Astrocyte of the hippocampus (primary cell): ENCODE data around the gene PYGO2.

Source experiments
- DNase-seq: peaks from one replicate; pipeline ENCODE4 v3.0.0; 2011; ENCODE audit warnings: low read depth, low spot score

Gene PYGO2

GRCh38 chr1:154961207-154962155, at the start of gene PYGO2:
Gene PYGO2 (minus strand): TSS chr1:154961782. CDS start chr1:154961576, 206 bp downstream.
- peak; percentile 92 for DNase-seq

DNA sequence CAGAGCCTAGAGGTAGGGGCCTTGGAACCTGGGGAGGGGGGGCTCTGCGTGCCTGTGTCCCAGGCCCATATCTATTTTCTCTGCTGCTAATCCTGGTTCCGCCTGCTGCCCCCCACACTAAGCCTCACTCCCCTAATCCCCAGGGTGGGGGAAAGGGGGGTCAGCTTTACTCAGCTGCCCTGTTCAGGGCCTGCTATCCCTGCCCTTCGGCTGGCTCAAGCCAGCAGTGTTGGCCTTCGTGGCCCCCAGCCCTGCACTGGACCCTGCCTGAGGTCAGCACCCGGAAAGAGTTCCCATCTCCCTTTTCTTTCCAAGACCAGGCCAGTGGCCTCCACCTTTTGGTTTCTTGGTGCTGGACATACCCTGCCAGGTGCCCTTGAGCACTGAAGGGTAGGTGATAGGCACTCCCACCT, 49.4 kb upstream of the PYGO2 start:
- no peak for DNase-seq

- DNase-seq, result no peak
Measured at GRCh38 chr1:155010211-155010918, 48.8 kb upstream of the PYGO2 start.

DNA sequence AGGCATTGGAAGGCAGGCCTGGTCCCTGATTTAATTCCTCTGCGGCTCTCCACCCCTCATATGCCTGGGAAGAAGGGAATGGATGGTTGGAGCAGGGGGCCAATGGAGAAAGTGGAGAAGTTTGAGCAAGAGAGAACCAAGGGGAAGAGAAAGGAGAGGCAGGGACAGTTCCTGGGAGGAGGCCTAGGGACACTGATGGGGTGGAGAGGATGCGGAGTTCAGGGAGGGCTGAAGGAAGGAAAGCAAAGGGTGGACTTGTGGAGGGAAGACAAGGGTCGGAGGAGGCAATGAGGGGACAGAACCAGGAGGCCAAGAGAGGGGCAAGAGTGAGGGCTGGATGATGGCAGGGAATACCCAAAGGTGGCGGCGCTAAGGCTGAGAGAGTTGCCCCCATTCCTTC, 48.2 kb upstream of the PYGO2 start:
- DNase-seq, result no peak

GRCh38 chr1:155009221-155009711, 47.7 kb upstream of the PYGO2 start:
- DNase-seq, result no peak

GRCh38 chr1:155008015-155008941, 46.7 kb upstream of the PYGO2 start:
- DNase-seq, result no peak

DNA sequence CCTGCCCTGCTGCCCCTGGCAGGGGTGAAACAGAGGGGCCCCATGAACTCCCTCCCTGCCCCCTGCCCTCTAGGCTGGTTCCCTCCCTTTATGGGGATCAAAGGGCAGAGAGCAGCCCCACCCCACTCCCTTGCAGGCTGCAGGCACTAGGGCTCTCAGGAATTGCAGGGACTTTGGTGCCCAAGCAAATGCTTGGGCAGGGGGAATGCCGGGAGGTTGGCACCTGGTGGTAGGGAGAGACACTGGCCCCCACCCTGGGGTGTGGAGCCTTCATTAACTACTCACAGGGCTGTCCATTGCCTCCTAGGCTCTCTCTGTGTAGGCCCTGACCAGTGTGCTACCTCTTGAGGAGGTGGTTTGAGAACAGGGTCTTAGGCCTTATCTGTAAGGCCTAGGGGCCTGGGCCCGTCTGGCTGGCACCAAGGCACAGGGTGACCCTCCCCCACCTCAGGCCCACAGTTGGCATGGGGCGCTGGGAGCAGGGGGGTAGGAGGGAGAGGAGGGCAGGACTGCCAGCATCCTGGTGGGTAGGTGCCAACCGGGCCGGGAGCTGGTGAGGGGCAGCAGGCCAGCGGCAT, 45.8 kb upstream of the PYGO2 start:
- DNase-seq, result no peak

GRCh38 chr1:155006601-155007101, 45.1 kb upstream of the PYGO2 start:
- peak; percentile 22 for DNase-seq

DNA sequence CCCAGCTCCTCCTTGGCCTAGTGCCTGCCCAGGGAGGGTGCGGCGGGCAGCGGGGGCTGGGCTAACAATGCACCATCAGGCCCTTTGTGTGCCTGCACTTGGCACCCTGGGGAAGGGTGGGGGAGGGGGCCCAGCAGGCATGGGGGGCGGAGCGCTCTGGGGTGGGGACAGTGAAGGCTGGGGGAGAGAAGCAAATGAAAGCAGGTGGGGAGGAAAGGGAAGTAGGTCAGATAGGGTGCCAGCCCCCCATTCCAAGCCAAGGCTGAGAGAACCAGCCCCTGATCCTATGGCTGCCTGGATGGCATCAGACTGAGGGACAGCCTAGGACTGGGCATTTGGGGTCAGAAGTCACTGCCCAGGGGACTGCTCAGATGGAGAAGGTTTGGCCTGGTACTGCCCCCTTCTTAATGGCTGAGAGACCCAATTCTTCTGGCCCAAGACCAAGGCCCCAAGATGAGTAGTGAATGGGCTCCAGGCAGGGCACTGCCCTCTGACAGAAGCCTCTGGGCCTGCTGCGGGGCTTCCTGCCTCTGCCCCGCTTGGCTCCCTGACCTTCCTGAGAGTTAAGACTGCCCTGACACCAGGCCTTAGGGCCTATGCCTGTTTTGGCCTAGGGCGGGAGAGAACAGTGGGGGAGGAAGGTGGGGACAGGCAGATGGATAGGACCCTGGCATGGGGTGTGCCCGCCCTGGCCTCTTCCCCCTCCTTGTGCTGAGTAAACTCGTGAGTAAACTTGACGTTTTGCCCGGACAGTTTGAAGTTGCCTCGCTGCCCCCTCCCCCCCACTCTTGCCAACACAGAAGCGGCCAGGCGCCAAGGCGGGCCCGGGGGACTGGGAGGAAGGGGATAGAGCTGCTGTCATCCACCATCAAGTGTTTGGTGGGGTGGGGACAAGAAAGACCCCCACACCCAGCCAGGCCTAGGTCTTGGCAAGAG, 43.8 kb upstream of the PYGO2 start:
- DNase-seq, result peak; percentile 65

DNA sequence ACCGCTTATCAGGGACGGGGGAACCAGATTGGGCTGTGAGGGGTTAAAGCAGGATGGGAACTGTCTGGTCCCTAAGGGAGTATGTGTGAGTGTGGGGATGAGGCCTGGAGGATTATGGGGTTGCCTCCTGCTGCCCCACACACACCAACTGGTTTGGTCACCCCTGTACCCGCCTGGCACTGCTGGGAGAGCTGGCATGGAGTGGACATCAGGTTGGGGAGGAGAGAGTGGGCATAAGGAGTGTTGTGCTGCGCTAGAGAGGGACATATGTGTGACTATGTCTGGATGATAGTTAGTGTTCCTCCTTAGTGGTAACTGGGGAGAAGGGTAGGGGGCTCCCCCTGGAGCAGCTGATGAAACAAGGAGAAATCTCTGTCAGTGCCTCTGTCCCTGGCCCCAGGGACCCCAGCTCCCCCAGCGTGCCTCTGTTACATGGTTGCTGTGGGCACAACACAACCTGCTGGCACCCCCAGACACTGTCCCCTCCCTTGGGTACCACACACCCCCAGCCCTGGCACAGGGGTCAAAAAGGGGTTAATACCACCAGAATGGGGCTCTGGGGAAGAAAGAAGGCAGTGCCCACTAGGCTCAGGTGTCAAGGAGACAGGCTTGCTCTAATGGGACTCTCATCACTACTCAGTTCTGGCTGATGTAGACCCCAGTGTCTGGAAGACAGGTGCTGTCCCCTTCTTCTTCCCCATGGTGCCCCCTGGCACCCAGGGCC, 42.9 kb upstream of the PYGO2 start:
- no peak for DNase-seq

- DNase-seq, result peak; percentile 62
Measured at GRCh38 chr1:155003766-155004351, 42.3 kb upstream of the PYGO2 start.

GRCh38 chr1:155003227-155003765, 41.7 kb upstream of the PYGO2 start:
- peak; percentile 58 for DNase-seq

DNA sequence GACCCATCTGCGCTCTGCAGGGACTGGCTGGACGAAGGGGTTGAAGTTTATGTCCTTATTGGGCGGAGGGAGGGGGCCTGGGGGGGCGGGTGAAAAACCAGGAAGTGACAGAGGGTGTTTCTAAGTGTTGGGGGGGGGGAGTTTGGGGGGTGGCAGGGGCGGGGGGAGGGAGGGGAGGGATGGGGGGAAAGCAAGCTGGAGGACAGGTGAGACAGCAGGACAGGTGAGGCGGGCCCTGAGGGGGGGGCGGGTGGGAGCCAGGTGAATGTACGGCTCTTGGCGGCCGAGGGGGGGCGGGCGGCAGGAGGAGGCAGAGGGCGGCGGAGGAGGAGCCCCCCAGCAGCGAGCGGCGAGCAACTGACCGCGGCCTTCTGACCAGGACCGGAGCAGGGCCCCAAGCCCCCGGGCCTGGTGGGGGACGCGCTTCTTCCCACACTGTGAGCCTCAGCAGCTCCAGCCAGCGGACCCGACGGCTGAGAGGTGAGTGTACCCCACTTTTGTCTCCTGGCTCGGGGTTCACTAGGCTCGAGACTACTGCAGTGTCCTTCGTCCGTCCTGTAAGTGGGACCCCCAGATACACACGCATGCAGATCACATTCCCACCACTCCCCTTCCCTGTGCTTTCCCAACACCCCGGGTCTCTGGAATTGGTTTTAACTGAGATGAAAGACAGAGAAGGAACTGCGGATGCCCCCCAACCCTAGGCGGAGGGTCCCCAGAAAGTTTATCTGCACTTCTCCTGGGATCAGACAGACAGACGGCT, 41.1 kb upstream of the PYGO2 start, which contains the start of gene ZBTB7B:
ZBTB7B (plus strand) TSS at position 339 of the 763 bp plus-strand sequence. CDS start 11,859 bp downstream, outside the sequence.
- DNase-seq, result peak; percentile 54

DNA sequence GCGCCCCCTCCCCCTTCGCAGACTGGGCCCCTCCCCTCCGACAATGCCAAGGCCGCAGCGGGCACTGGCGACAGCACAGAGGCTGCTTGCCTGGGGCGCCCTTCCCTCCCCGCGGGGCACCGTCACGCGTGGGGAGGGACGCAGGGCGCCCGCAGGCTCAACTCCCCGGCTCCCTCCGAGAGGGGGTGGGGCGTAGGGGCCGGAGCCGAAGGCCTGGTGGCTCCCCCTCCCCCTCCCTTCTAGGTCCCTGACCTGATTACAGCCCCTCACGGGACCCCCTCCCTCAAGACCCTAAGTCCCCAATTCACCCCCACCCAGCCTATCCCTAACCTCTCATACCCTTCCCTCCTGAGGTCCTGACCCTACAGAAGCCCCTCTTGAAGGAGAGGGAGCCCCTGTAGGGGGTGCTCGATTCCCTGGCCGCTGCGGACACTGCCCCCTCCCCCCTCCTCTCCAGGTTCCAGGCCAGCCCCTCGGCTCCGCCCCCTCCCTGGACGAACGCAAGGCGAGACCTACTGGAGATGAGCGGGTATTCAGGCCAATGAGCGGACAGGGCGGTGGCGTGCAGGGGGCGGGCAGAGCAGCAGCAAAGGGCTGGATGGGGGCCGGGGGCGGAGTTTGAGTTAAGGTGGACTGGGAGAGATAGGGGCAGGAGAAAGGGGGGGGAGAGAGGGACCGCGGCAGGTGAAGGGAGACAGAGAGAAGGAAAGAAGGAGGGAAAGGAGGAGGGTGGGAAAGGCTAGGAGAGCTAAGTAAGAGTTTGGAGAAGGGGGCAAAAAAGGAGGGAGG, 40.3 kb upstream of the PYGO2 start:
- peak; percentile 100 for DNase-seq

DNA sequence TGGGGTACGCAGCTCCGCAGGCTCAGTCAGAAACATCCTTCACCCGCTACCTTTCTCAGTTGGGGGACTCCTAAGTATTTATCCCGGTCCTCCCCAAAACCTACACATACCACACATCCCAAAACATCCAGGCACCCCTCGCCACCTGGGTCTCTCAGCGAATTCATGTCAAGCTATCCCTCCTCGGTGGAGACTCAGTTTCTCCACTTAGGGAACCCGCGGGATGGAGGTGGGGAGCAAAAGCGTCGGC, 39.8 kb upstream of the PYGO2 start:
- no peak for DNase-seq

DNA sequence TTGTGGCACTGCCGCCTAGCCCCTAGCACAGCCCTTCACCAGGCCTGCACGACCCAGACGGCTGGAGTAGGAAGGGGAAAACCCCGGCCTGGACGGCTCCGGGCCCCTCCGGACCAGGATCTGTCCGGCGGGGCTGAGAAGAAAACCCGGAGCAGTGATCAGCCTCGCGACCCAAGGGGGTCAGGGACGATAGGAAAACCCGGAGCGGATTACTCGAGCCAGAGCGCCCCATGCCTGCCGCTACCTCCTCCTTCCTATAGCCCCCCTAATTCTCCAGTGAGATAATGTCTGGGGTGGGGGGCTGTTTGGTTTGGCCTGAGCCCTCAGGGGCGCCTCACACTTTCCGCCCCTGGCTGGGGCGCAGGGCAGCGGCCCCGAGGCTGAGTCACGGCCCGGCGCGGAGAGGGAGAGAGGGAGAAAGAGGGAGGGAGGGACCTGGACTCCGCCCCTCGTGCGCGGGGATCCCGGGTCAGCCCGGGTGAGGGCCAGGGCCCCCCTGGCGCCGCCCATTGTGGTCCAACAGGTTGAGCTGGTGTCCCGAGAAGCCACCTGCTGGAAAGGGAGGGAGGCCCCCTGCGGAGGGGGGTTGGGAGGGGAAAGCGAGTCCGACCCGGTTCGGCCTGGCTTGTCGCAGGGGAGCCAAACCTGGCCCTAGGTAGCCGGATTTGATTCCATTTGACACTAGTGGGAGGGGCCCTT, 39.3 kb upstream of the PYGO2 start:
- peak; percentile 94 for DNase-seq

- no peak for DNase-seq
Measured at GRCh38 chr1:155000411-155000725, 38.8 kb upstream of the PYGO2 start.
